ENCODE results near the gene MMP20. TPM values are rescaled to one million over a fixed set of nuclear protein-coding genes. Genes with fewer than 3 reads are reported as not detected.

Gene MMP20
- total RNA-seq, 1 donor from 2014 or later: not detected

- Mint-ChIP-seq H3K9me3 (no peaks in the 10 kb centered on the region), H3K4me3 (no peak overlapping the region), H3K27ac (ENCODE audit: unreplicated experiment) (no peak overlapping the region), H3K4me1 (no peaks in the 10 kb centered on the region), H3K27me3 (ENCODE audit: low read depth) (no peaks in the 10 kb centered on the region), H3K36me3 (ENCODE audit: low read depth) (no peaks in the 10 kb centered on the region)
- no peak for TF ChIP-seq CTCF (conservative IDR thresholded peaks at IDR 0.05)
- DNase-seq (ENCODE audit: low read depth, low spot score): no peak
These were observed 35.9 kb upstream of the MMP20 start for GRCh38 chr11:102661040-102661439.

DNA sequence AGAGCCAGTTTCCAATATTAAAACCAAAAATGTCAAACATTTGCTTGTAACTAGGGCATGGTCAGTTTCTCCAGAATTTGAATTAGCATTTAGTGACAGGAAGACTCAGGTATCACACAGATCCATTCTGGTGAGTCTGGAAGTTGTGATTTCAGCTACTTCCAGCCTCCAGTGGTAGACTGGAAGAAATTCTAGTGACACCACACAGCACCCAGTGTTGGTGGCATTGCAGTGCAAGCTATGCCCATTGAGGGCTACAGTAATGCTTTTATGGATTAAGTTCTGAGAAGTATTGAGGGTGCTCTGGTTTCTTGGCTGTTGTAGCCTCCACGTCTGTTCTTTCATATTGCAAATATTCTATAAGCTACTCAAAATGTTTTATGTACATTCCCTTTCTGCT is 31.4 kb upstream of the MMP20 start:
- no peak for DNase-seq (ENCODE audit: low read depth, low spot score)
- Mint-ChIP-seq H3K4me1 (no peaks in the 10 kb centered on the region), H3K27me3 (ENCODE audit: low read depth) (no peaks in the 10 kb centered on the region), H3K4me3 (no peak overlapping the region), H3K9me3 (peaks cover 4% of the 10 kb centered on the region), H3K27ac (ENCODE audit: unreplicated experiment) (no peak overlapping the region), H3K36me3 (ENCODE audit: low read depth) (no peaks in the 10 kb centered on the region)
- TF ChIP-seq CTCF (conservative IDR thresholded peaks at IDR 0.05): no peak

GRCh38 chr11:102655547-102655946 is 30.4 kb upstream of the MMP20 start:
- Mint-ChIP-seq H3K27me3 (ENCODE audit: low read depth) (no peaks in the 10 kb centered on the region), H3K27ac (ENCODE audit: unreplicated experiment) (no peak overlapping the region), H3K36me3 (ENCODE audit: low read depth) (no peaks in the 10 kb centered on the region), H3K9me3 (peaks cover 5% of the 10 kb centered on the region), H3K4me3 (no peak overlapping the region), H3K4me1 (no peaks in the 10 kb centered on the region)
- DNase-seq (ENCODE audit: low read depth, low spot score): no peak
- no peak for TF ChIP-seq CTCF (conservative IDR thresholded peaks at IDR 0.05)

- Mint-ChIP-seq H3K36me3 (ENCODE audit: low read depth) (no peaks in the 10 kb centered on the region), H3K4me1 (no peaks in the 10 kb centered on the region), H3K27ac (ENCODE audit: unreplicated experiment) (no peak overlapping the region), H3K27me3 (ENCODE audit: low read depth) (no peaks in the 10 kb centered on the region), H3K4me3 (no peak overlapping the region), H3K9me3 (peaks cover 6% of the 10 kb centered on the region)
- no peak for DNase-seq (ENCODE audit: low read depth, low spot score)
- TF ChIP-seq CTCF (conservative IDR thresholded peaks at IDR 0.05): no peak
These were observed 29.6 kb upstream of the MMP20 start for GRCh38 chr11:102654761-102655160.

DNA sequence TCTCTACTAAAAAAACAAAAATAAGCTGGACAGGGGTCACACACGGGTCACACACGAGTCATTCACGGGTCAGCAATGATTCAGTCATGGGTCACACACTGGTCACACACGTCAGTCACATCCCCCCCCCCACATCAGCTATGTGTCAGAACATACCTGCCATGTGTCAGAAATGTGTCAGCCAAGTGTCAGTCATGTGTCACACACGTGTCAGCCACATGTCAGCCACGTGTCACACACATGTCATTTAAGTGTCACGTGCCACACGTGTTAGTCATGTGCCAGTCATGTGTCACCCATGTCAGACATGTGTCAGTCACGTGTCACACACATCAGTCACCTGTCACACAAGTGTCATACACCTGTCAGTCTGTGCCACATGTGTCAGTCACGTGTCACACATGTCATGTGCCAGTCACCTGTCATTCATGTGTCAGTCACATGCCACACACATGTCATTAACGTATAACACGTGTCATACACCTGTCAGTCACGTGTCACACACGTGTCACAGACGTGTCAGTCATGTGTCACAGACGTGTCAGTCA is 28.7 kb upstream of the MMP20 start:
- DNase-seq (ENCODE audit: low read depth, low spot score): no peak
- H3K27ac Mint-ChIP-seq (ENCODE audit: unreplicated experiment): no peak overlapping the region
- no peaks in the 10 kb centered on the region for H3K27me3 Mint-ChIP-seq (ENCODE audit: low read depth)
- no peak for TF ChIP-seq CTCF (conservative IDR thresholded peaks at IDR 0.05)
- H3K36me3 Mint-ChIP-seq (ENCODE audit: low read depth): no peaks in the 10 kb centered on the region
- H3K9me3 Mint-ChIP-seq: peaks cover 6% of the 10 kb centered on the region
- H3K4me1 Mint-ChIP-seq: no peaks in the 10 kb centered on the region
- no peak overlapping the region for H3K4me3 Mint-ChIP-seq

DNA sequence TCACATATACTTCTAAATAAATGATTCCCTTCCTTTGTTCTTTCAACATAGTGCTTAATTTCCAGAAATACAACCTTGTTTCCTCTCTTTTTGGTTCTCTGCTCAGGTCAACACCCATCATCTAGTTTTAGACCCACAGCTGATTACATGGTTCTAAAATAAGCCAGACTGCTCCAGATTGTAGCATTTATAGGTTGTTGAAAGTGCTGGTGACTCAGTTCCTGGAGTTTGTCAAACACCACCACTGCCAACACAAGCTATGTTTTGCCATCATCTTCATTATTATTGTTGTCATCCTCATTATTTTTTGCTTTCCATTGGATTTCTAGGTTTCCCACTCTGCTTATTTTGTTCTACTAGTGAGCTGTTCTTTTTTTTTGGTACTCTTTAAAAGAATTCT is 22.3 kb upstream of the MMP20 start:
- no peak for TF ChIP-seq CTCF (conservative IDR thresholded peaks at IDR 0.05)
- Mint-ChIP-seq H3K4me3 (no peak overlapping the region), H3K36me3 (ENCODE audit: low read depth) (no peaks in the 10 kb centered on the region), H3K27me3 (ENCODE audit: low read depth) (no peaks in the 10 kb centered on the region), H3K9me3 (peaks cover 2% of the 10 kb centered on the region), H3K27ac (ENCODE audit: unreplicated experiment) (no peak overlapping the region), H3K4me1 (no peaks in the 10 kb centered on the region)
- no peak for DNase-seq (ENCODE audit: low read depth, low spot score)

Data from neural crest cell (in vitro differentiated cells).